Keratinocyte (primary cell): ENCODE measurements around the gene WNT7B.

Experiments
- CTCF ChIP-seq, 3 experiments: IDR thresholded peaks in 1 of 3; conservative IDR thresholded peaks in 1 of 3; optimal IDR thresholded peaks in 1 of 3; 2 replicates in 2 of 3; 3 replicates in 1 of 3; pipeline versions ENCODE3 to v1.5.1; 2011; ENCODE audit warnings: low read length in 3 of 3, mild to moderate bottlenecking in 3 of 3, moderate library complexity in 2 of 3, control low read depth in 1 of 3, inconsistent platforms in 1 of 3; ENCODE audit not compliant: insufficient read depth in 2 of 3; ENCODE audit errors: extremely low read depth in 1 of 3
- EZH2 ChIP-seq: IDR thresholded peaks from one replicate; pipeline ENCODE4 v1.6.1; 2012; ENCODE audit warnings: inconsistent platforms, mild to moderate bottlenecking, low read length, moderate library complexity

- TF ChIP-seq CTCF (optimal IDR thresholded peaks at IDR 0.05 in 1 of 3, IDR thresholded peaks at IDR 0.05 in 1 of 3, conservative IDR thresholded peaks at IDR 0.05 in 1 of 3; ENCODE audit: extremely low read depth in 1 of 3, insufficient read depth in 2 of 3, low read length in 3 of 3) (no peak), EZH2 (no peak)
Observed at GRCh38 chr22:45977003-45977411, at the start of gene WNT7B.
